K562 (cell line): ENCODE results near the gene SNUPN. TPM values are rescaled to one million over a fixed set of nuclear protein-coding genes. Genes with fewer than 3 reads are reported as not detected.

Experiments used
- BRD9 ChIP-seq: fragments of 450-650 bp; IDR thresholded peaks from 2 replicates; pipeline ENCODE4 v1.6.1; 2018; ENCODE audit warnings: low read depth; ENCODE audit not compliant: partially characterized antibody
- CCAR2 ChIP-seq: fragments of 200-400 bp; formaldehyde crosslinking; IDR thresholded peaks from 2 replicates; pipeline ENCODE4 v1.6.1; 2017; ENCODE audit warnings: mild to moderate bottlenecking, low read depth, low read length
- CHD1 ChIP-seq: fragments of 200-600 bp; sonication (generic); IDR thresholded peaks from one replicate; pipeline ENCODE4 v1.6.1; 2012; ENCODE audit warnings: mild to moderate bottlenecking, moderate library complexity, low read length, inconsistent platforms
- HINFP ChIP-seq: fragments of 450-650 bp; conservative IDR thresholded peaks from 2 replicates; pipeline ENCODE4 v1.6.1; 2016; ENCODE audit warnings: missing genetic modification characterization, low read depth, mild to moderate bottlenecking, control low read depth, missing compliant biosample characterization
- ILF3 ChIP-seq: fragments of 450-650 bp; IDR thresholded peaks from 2 replicates; pipeline ENCODE4 v1.6.1; 2018; ENCODE audit warnings: antibody characterized with exemption, mild to moderate bottlenecking, moderate library complexity, borderline replicate concordance
- MCM2 ChIP-seq: fragments of 450-650 bp; IDR thresholded peaks from 2 replicates; pipeline ENCODE4 v1.6.1; 2017; ENCODE audit warnings: low read depth, mild to moderate bottlenecking
- POLR2AphosphoS5 ChIP-seq: IDR thresholded peaks from 2 replicates; pipeline ENCODE4 v1.6.1; 2011; ENCODE audit warnings: mild to moderate bottlenecking, low read depth, low read length, moderate library complexity; ENCODE audit not compliant: control insufficient read depth, insufficient read depth
- RB1 ChIP-seq: fragments of 450-650 bp; IDR thresholded peaks from 2 replicates; pipeline ENCODE4 v1.6.1; 2017; ENCODE audit warnings: low read depth, mild to moderate bottlenecking
- RBM22 ChIP-seq: fragments of 200-400 bp; formaldehyde crosslinking; IDR thresholded peaks from 2 replicates; pipeline ENCODE4 v1.6.1; 2018; ENCODE audit warnings: low read length, low read depth; ENCODE audit not compliant: poor library complexity, severe bottlenecking
- SAP30 ChIP-seq: fragments of 200-600 bp; sonication (generic); IDR thresholded peaks from 2 replicates; pipeline ENCODE4 v1.6.1; 2012; ENCODE audit warnings: borderline replicate concordance, low read depth, mild to moderate bottlenecking, moderate library complexity, low read length, control low read depth, inconsistent platforms; ENCODE audit not compliant: insufficient read depth, poor library complexity, severe bottlenecking
- SMAD3 ChIP-seq: fragments of 450-650 bp; formaldehyde crosslinking; conservative IDR thresholded peaks from 2 replicates; pipeline ENCODE4 v1.4.0; 2020; ENCODE audit warnings: mild to moderate bottlenecking
- SMAD4 ChIP-seq: fragments of 250-450 bp; sonication (Bioruptor Pico); conservative IDR thresholded peaks from 2 replicates; pipeline ENCODE4 v1.8.0; 2021; ENCODE audit warnings: inconsistent platforms, mild to moderate bottlenecking, moderate library complexity
- SRSF9 ChIP-seq: fragments of 200-400 bp; formaldehyde crosslinking; IDR thresholded peaks from 2 replicates; pipeline ENCODE4 v1.6.1; 2017; ENCODE audit warnings: low read depth, low read length, borderline replicate concordance
- TBL1XR1 ChIP-seq, 2 experiments: IDR thresholded peaks; 2 replicates each; pipeline ENCODE4 v1.6.1; 2012; ENCODE audit warnings: improper control_type of control experiment in 2 of 2, low read length in 2 of 2, mild to moderate bottlenecking in 1 of 2
- UBTF ChIP-seq, 2 experiments: IDR thresholded peaks; 2 replicates each; pipeline ENCODE4 v1.6.1; 2012; ENCODE audit warnings: improper control_type of control experiment in 2 of 2, low read depth in 2 of 2, low read length in 2 of 2, borderline replicate concordance in 1 of 2
- ZBTB33 ChIP-seq: sonication (generic); formaldehyde crosslinking; IDR thresholded peaks from 2 replicates; pipeline ENCODE4 v1.8.1; 2023; ENCODE audit warnings: mild to moderate bottlenecking, missing genetic modification reagents
- ZBTB7A ChIP-seq: IDR thresholded peaks from 2 replicates; pipeline ENCODE4 v1.6.1; 2011; ENCODE audit warnings: low read depth, mild to moderate bottlenecking, low read length, moderate library complexity, borderline replicate concordance; ENCODE audit not compliant: control insufficient read depth
- ZC3H4 ChIP-seq: sonication (generic); formaldehyde crosslinking; IDR thresholded peaks from 2 replicates; pipeline ENCODE4 v1.9.0; 2021; ENCODE audit warnings: missing genetic modification reagents, borderline replicate concordance
- ZNF134 ChIP-seq: fragments of 250-450 bp; sonication (Bioruptor Pico); conservative IDR thresholded peaks from 2 replicates; pipeline ENCODE4 v1.4.0; 2020
- ZNF41 ChIP-seq: fragments of 250-450 bp; sonication (Bioruptor Pico); conservative IDR thresholded peaks from 2 replicates; pipeline ENCODE4 v1.4.0; 2020; ENCODE audit warnings: mild to moderate bottlenecking
- ZNF583 ChIP-seq: fragments of 250-450 bp; sonication (Bioruptor Pico); IDR thresholded peaks from 2 replicates; pipeline ENCODE4 v1.4.0; 2020
- polyA plus RNA-seq, 8 experiments: library from polyadenylated mRNA; depleted of rRNA in 4 of 8; stranded (reverse) in 5 of 8; unstranded in 3 of 8; fragments of >200 nt; fragmentation: Nextera tagmentation in 2 of 8; fragmentation: Illumina TruSeq in 1 of 8; extraction: Ambion mirVana in 2 of 8; extraction: Trizol in 1 of 8; gene quantifications; 2 replicates each; pipeline versions ENCODE4 v1.2.1 to v1.2.3, GENCODE V29; 2011 to 2014; ENCODE audit warnings: inconsistent platforms in 1 of 8, missing spikeins in 1 of 8
- total RNA-seq, 7 experiments: library from RNA; depleted of rRNA in 6 of 7; stranded (reverse); fragments of >200 nt in 6 of 7; fragmentation: Illumina TruSeq in 2 of 7; extraction: Trizol in 2 of 7; gene quantifications; 2 replicates each; pipeline versions ENCODE4 v1.2.1 to v1.2.3, GENCODE V29; 2011 to 2021; ENCODE audit warnings: low replicate concordance in 1 of 7

The SNUPN gene
- total and polyA plus RNA-seq, 9 of the 15 experiments (the other 6 are each of a cell fraction or from before 2014, with no cell fraction given) = 32.2 to 78.3 (median 40.0) TPM

- no peak for TF ChIP-seq ZBTB33 (CRISPR knock-in tag)
- TF ChIP-seq SMAD4 (CRISPR knock-in tag) = peak; percentile 28; the same call in 1 of the 2 replicates
- TF ChIP-seq SMAD3 = no peak
- peak; percentile 66; the same call in 1 of the 2 replicates for TF ChIP-seq RB1
- TF ChIP-seq ZC3H4 = no peak
- TF ChIP-seq ILF3 = 0 out of 2 replicates have a peak, but pooled peaks have one; percentile 53
- no peak for TF ChIP-seq CCAR2
- peak; percentile 35 for TF ChIP-seq RBM22
- TF ChIP-seq BRD9 = no peak
- peak; percentile 84 for TF ChIP-seq CHD1
- TF ChIP-seq ZNF134 (CRISPR knock-in tag) = no peak
- no peak for TF ChIP-seq ZNF583 (CRISPR knock-in tag)
- TF ChIP-seq ZNF41 (CRISPR knock-in tag) = no peak
- TF ChIP-seq SAP30 = peak; percentile 4
- peak; percentile 71 to 74; a peak in 3 of 4 replicates for TF ChIP-seq UBTF (IDR thresholded peaks at IDR 0.05; ENCODE audit: borderline replicate concordance in 1 of 2, low read depth in 2 of 2, low read length in 2 of 2)
- no peak for TF ChIP-seq MCM2
- TF ChIP-seq POLR2AphosphoS5 = peak; percentile 60
- TF ChIP-seq ZBTB7A = peak; percentile 96
- TF ChIP-seq TBL1XR1 (IDR thresholded peaks at IDR 0.05; ENCODE audit: low read length in 2 of 2) = no peak
- TF ChIP-seq SRSF9 = no peak
- no peak for TF ChIP-seq HINFP (tag)
Measured at GRCh38 chr15:75578948-75579920, 46.3 kb downstream of the SNUPN start, which contains the start of gene PTPN9 (continued).
